T follicular helper cell (primary cell): Measurements from ENCODE around the gene CPA5.
"Not testable (repeated sequence)": the region's sequence is repeated elsewhere in the genome, so short reads cannot be mapped to it uniquely, and the experiment has no call there.

Experiments used
- DNase-seq: peaks from one replicate; pipeline ENCODE4 v3.0.0-alpha.2; 2020; ENCODE audit warnings: low read depth

Gene CPA5

DNA sequence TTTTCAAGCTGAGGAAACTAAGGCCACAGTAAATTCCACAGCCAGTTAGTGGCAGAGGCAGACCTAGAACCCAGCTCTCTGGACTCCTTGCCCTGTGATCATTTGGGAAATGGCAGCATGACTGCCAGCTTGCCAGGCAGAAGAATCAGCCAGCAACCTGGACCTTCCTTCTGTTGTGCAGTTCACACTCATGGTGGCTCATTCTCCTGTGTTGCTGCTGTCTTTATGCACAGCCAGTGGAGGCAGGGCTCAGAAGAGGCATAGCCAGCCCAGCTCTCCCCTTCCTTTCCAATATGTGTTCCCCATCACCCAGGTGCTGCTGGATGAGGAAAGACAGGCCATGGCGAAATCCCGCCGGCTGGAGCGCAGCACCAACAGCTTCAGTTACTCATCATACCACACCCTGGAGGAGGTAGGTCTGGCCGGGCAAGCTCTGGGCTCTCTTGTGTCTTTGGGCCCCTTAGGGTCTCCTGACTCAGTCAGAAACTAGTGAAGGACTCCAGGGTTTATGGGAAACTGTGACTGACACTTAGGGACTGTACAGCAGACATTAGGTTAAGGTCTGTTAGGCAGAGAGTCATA lies 14.8 kb downstream of the CPA5 start:
- no peak for DNase-seq

- DNase-seq, result no peak
Observed at GRCh38 chr7:130360518-130360917, 15.9 kb downstream of the CPA5 start.

DNA sequence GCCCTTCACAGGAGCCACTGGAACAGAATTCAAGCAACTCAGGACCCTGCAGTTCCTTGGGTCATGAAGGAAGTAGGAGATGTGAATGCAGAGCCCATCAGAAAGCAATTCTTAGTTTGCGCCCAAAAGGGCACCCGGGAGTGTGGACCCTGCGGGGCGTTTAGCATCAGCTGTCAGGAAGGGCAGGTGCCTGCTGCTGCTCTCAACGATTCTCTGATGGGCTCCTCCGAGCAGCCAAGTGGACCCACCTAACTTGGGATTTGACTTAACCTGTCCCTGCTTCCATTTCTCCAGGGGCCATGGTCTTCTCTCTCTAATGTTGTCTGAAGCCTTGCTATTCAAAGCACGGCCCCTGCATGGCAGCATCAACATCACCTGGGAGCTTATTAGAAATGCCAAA lies 17.1 kb downstream of the CPA5 start:
- DNase-seq, result no peak

GRCh38 chr7:130362251-130362816 lies 17.7 kb downstream of the CPA5 start:
- no peak for DNase-seq

- no peak for DNase-seq
Observed at GRCh38 chr7:130363026-130363847, 18.6 kb downstream of the CPA5 start.

DNA sequence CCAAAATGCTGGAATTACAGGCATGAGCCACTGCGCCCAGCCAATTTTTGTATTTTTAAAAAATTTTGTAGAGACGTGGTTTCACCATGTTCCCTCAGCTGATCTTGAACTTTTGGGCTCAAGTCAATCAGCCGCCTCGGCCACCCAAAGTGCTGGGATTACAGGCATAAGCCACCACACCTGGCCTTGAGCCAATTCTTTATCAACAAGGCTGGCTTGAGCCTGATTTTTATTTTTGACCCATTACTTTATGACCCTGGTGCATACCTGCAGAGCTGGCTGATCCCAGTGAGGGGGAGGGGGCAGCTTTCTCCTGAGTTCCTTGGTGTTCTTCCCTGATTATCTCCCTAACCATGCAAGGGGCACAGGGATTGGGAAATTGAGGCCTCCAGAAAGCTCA lies 19.8 kb downstream of the CPA5 start:
- DNase-seq, result no peak

- DNase-seq, result no peak
Observed at GRCh38 chr7:130365088-130365487, 20.5 kb downstream of the CPA5 start.

- DNase-seq, result no peak
Observed at GRCh38 chr7:130365511-130366441, 21.2 kb downstream of the CPA5 start.

GRCh38 chr7:130366564-130366963 lies 21.9 kb downstream of the CPA5 start:
- no peak for DNase-seq

- DNase-seq, result no peak
Observed at GRCh38 chr7:130367088-130367755, 22.6 kb downstream of the CPA5 start.

DNA sequence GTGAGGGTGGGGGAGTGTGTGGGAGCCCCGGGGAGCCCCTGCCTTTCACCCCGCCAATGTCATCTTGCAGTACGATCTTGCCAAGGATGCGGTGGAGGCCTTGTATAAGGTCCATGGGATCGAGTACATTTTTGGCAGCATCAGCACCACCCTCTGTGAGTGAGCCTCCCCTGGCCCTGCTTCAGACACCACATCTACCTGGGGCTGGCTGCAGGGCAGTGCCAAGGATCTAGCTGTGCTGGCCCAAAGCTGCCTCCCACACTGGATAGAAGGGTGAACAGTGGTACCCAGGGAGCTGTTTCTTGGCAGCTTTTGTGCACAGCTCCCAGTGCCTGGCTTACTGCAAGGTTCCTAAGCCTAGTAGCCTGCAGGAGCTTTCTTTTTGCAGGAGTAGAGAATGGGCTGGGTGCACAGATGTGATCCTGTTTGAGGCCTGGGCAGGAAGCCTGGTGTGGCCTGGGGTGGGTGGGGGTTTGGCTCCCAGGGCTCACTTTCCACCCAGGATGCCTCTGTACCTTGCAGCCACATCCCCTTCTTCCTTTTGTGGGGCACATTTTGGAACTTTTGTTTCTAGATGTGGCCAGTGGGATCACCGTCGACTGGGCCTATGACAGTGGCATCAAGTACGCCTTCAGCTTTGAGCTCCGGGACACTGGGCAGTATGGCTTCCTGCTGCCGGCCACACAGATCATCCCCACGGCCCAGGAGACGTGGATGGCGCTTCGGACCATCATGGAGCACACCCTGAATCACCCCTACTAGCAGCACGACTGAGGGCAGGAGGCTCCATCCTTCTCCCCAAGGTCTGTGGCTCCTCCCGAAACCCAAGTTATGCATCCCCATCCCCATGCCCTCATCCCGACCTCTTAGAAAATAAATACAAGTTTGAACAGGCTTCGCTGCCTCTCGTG lies 23.5 kb downstream of the CPA5 start:
- no peak for DNase-seq

DNA sequence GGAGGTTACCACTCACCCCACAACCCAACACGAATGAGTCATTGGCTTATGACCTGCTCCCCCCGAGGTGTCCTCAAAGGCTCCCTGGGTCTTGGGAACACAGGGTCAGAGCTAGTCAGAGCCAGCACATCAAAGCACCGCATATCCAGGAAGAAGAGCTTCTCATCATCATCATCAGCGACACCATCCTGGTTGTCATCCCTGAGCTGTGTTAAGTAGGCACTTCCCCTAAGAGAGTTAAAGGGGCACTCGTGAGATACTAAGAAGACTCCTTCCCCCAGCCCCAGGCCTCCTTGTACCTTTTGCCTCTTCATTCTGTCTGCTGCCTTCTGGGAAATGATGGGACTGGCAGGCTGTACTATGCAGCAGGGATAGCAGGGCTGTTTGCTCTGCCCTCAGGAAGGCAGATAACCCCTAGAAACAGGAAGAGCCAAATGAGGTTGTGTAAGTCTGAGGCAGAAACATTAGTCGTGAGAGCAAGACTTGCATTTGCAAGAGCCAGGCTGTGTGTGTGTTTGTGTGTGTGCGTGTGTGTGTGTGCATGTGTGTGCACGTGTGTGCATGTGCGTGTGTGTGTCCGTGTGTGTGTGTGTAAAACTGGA lies 24.6 kb downstream of the CPA5 start:
- DNase-seq, result no peak

DNA sequence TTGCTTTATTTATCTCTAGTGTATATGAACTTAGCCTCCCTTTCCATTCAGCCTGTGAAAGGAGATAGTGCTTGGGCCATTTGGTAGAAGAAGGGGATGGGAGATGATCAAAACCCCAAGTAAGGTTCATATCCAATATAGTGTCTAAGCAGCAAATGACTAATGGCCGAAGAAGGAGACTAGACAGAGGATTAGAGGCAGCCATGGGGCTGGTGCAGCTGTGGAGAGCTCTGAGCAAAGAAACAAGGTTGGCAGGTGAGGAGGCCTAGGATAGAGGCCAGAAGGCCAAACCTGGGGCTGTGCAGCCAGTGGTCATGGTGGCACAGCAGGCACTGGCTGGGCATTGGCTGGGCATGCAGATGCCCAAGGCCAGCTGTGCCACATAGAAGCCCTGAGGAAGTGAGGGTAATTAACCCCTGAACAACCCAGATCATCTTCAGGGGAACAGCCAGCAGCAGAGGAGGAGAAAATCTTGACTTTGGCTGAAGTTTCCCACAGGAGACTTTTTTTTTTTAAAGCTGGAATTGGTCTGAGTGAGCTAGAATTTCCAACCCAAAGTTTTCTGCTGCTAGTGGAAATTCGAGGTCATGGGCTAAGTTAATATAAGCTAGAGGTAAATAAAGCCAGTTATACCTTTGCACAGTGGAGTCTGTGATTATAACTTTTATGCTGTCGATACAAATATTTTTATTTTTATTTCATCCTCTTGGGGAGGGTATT lies 25.4 kb downstream of the CPA5 start:
- no peak for DNase-seq

DNA sequence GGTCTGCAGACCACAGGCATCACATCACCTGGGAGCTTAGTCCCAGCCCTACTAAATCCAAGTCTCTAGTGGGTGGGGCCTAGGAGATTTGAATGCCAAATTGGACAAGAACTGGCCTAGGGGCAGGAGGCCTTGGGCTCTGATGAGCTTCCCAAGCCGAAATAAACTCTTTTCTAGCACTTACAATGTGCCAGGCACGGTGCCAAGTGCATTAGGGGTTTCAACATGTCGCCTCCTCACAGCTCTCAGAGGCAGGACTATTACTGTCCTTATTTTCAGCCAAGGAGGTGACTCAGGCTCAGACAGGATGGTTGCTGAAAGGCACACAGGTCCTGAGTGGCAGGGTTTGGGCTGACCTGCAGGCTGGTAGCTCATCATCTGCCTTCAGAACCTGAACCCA lies 26.4 kb downstream of the CPA5 start:
- no peak for DNase-seq

DNA sequence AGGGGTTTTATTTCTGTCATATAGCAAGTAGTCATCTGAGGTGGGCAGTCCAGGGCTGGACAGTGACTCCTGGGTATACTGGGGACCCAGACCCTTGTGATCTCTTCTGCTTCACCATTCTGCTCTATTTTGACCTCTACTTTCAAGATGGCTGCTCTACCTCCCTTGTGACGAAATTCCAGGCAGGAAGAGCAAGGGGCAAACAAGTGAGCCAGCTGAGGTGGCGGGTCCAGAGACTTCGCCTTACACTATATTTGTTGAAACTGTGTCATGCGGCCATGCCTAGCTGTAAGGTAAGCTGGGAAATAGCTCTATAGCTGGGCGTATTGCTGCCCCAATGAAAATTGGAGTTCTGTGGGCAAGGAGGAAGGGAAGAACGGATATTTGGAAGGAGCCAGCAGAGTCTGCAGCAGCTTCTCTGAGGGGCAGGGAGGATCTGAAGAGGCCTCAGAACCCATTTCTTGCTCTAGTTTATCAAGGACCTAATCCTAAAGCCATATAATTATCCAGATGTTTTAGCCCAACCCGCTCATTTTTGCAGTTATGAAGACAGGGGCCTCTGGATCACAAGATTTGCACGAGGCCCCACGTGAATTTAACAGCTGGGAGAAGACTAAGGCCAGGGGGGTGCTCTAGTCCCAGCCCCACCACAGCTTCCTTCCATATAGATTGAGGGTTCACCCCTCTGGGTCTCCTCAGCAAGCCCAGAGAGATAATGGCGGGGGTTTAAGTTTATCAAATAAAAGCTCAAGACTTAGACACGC lies 28.0 kb downstream of the CPA5 start:
- no peak for DNase-seq

- no peak for DNase-seq
Observed at GRCh38 chr7:130374507-130374906, 29.9 kb downstream of the CPA5 start.

- not testable (repeated sequence) for DNase-seq
Observed at GRCh38 chr7:130376461-130376860, 31.8 kb downstream of the CPA5 start.

- DNase-seq, result no peak
Observed at GRCh38 chr7:130377178-130377577, 32.6 kb downstream of the CPA5 start.

- DNase-seq, result no peak
Observed at GRCh38 chr7:130379019-130379418, 34.4 kb downstream of the CPA5 start.
